ENCODE data around the gene GALNT17. TPM values are rescaled to one million over a fixed set of nuclear protein-coding genes. Genes with fewer than 3 reads are reported as not detected.

Gene GALNT17
- total and polyA plus RNA-seq, 12 donors, result 0.94 to 37.5 (median 8.1) TPM

GRCh38 chr7:71349682-71350481 lies 217.9 kb downstream of the GALNT17 start:
- Histone ChIP-seq H3K4me3 (no peak overlapping the region), H3K36me3 (replicated peaks in 1 of 2) (no peaks in the 10 kb centered on the region), H3K9me3 (replicated peaks in 1 of 3) (no peaks in the 10 kb centered on the region), H3K4me1 (replicated peaks in 1 of 2) (no peaks in the 10 kb centered on the region), H3K27me3 (no peaks in the 10 kb centered on the region), H3K27ac (no peak overlapping the region)
- intact Hi-C loops (cut with DNase I), result no loop called here
- no peak for TF ChIP-seq CTCF (IDR thresholded peaks at IDR 0.05)
- TF ChIP-seq POLR2A (IDR thresholded peaks at IDR 0.05), result no peak
- no peak for DNase-seq
- WGBS, 4 donors, result 65 to 83% (median 74%) methylated on average over 5 of the region's 5 CpGs

GRCh38 chr7:71350680-71351079 lies 218.7 kb downstream of the GALNT17 start:
- WGBS, 4 donors, result 40 to 85% (median 67%) methylated on average over 2 of the region's 2 CpGs
- no peak overlapping the region for H3K27ac ChIP-seq
- intact Hi-C loops (cut with DNase I), result no loop called here
- no peak for TF ChIP-seq CTCF (IDR thresholded peaks at IDR 0.05)
- no peak for TF ChIP-seq POLR2A (IDR thresholded peaks at IDR 0.05)
- no peaks in the 10 kb centered on the region for H3K9me3 ChIP-seq (replicated peaks in 1 of 3)
- no peaks in the 10 kb centered on the region for H3K36me3 ChIP-seq (replicated peaks in 1 of 2)
- H3K4me3 ChIP-seq, result no peak overlapping the region
- no peaks in the 10 kb centered on the region for H3K4me1 ChIP-seq (replicated peaks in 1 of 2)
- no peaks in the 10 kb centered on the region for H3K27me3 ChIP-seq
- DNase-seq, result peak in 3 of 7 donors; percentile 8 to 22 (median 22)

GRCh38 chr7:71354716-71355115 lies 222.8 kb downstream of the GALNT17 start:
- Histone ChIP-seq H3K27me3 (no peaks in the 10 kb centered on the region), H3K9me3 (replicated peaks in 1 of 3) (no peaks in the 10 kb centered on the region), H3K36me3 (replicated peaks in 1 of 2) (no peaks in the 10 kb centered on the region), H3K4me1 (replicated peaks in 1 of 2) (no peaks in the 10 kb centered on the region), H3K27ac (no peak overlapping the region), H3K4me3 (no peak overlapping the region)
- intact Hi-C loops (cut with DNase I), result no loop called here
- DNase-seq, result no peak
- TF ChIP-seq CTCF (IDR thresholded peaks at IDR 0.05), result no peak
- TF ChIP-seq POLR2A (IDR thresholded peaks at IDR 0.05), result no peak

- H3K9me3 ChIP-seq (replicated peaks in 1 of 3), result no peaks in the 10 kb centered on the region
- intact Hi-C loops (cut with DNase I), result no loop called here
- no peaks in the 10 kb centered on the region for H3K36me3 ChIP-seq (replicated peaks in 1 of 2)
- no peaks in the 10 kb centered on the region for H3K4me1 ChIP-seq (replicated peaks in 1 of 2)
- H3K27me3 ChIP-seq, result no peaks in the 10 kb centered on the region
- DNase-seq, result no peak
- H3K27ac ChIP-seq, result no peak overlapping the region
- WGBS, 4 donors, result 69 to 75% (median 73%) methylated on average over 4 of the region's 4 CpGs
- no peak for TF ChIP-seq POLR2A (IDR thresholded peaks at IDR 0.05)
- no peak for TF ChIP-seq CTCF (IDR thresholded peaks at IDR 0.05)
- no peak overlapping the region for H3K4me3 ChIP-seq
These were observed 229.6 kb downstream of the GALNT17 start for GRCh38 chr7:71361451-71362032.
